Transverse colon (tissue), 4 donors: ENCODE measurements around the gene CCL5. TPM values are rescaled to one million over a fixed set of nuclear protein-coding genes. Genes with fewer than 3 reads are reported as not detected.

Experiments
- DNase-seq: peaks from one replicate; pipeline ENCODE4 v3.0.0-alpha.2; 2019
- H3K27ac ChIP-seq, 4 donors: fragments of 200-600 bp; sonication (generic); 2 replicates each; pipeline ENCODE4 v1.5.1; 2016 to 2018; ENCODE audit warnings: inconsistent platforms in 4 of 4
- H3K27me3 ChIP-seq: fragments of 200-600 bp; sonication (generic); 2 replicates; pipeline ENCODE4 v1.5.1; 2017; ENCODE audit warnings: inconsistent platforms
- H3K36me3 ChIP-seq, 4 donors: fragments of 200-600 bp; sonication (generic); 2 replicates each; pipeline ENCODE4 v1.5.1; 2017 to 2019; ENCODE audit warnings: inconsistent platforms in 4 of 4
- H3K4me1 ChIP-seq, 4 donors: fragments of 200-600 bp; sonication (generic); 2 replicates each; pipeline ENCODE4 v1.5.1; 2017 to 2020; ENCODE audit warnings: inconsistent platforms in 4 of 4
- H3K4me3 ChIP-seq, 4 donors: fragments of 200-600 bp; sonication (generic); 1 replicate in 1 of 4; 2 replicates in 3 of 4; pipeline versions ENCODE4 v1.5.1 to v1.6.1; 2017 to 2019; ENCODE audit warnings: inconsistent platforms in 4 of 4
- H3K9me3 ChIP-seq, 2 donors: fragments of 200-600 bp; sonication (generic); 2 replicates each; pipeline ENCODE4 v1.5.1; 2017 to 2019; ENCODE audit warnings: inconsistent platforms in 2 of 2
- CTCF ChIP-seq, 5 experiments: fragments of 200-600 bp in 3 of 5; fragments of 450-650 bp in 2 of 5; sonication (generic) in 3 of 5; IDR thresholded peaks; 1 replicate in 2 of 5; 2 replicates in 3 of 5; pipeline ENCODE4 v1.5.1; 2016 to 2017; ENCODE audit warnings: antibody characterized with exemption in 5 of 5, inconsistent platforms in 3 of 5, mild to moderate bottlenecking in 2 of 5, moderate library complexity in 1 of 5
- EP300 ChIP-seq: sonication (generic); formaldehyde crosslinking; IDR thresholded peaks from one replicate; pipeline ENCODE4 v1.6.1; 2017; ENCODE audit warnings: antibody characterized with exemption, low read depth
- POLR2A ChIP-seq: fragments of 450-650 bp; IDR thresholded peaks from one replicate; pipeline ENCODE4 v1.6.1; 2016; ENCODE audit warnings: antibody characterized with exemption, mild to moderate bottlenecking, moderate library complexity
- POLR2AphosphoS5 ChIP-seq, 3 donors: sonication (generic); formaldehyde crosslinking; IDR thresholded peaks; one replicate each; pipeline ENCODE4 v1.6.1; 2016; ENCODE audit warnings: antibody characterized with exemption in 3 of 3
- WGBS, 2 donors: methylation state at CpG; one replicate each; pipeline ENCODE4 v1.1.5; 2018; ENCODE audit warnings: low coverage in 1 of 2; 5-methylcytosine and 5-hydroxymethylcytosine counted together
- in situ Hi-C, 4 donors: fragments of 200-750 bp; cut with MboI; loops; one replicate each; pipeline versions ENCODE4 v1.15.0 to v1.15.1; 2017; ENCODE audit warnings: low sequenced_read_pairs in 3 of 4, low pct_ligation_motif_present in 1 of 4, low pct_unique_long_range_greater_than_20kb in 1 of 4
- intact Hi-C: fragments of 100-400 bp; cut with DNase I; formaldehyde crosslinking; loops from one replicate; pipeline ENCODE4 v1.15.1; 2023; ENCODE audit warnings: low total_unique reads
- total RNA-seq, 4 donors: library from RNA; depleted of rRNA; stranded (reverse); fragments of >200 nt; gene quantifications; one replicate each; pipeline ENCODE4 v1.1.0, GENCODE V29; 2016

Gene CCL5
- total RNA-seq, 4 donors from 2014 or later: 1.8 to 12.8 (median 6.2) TPM

GRCh38 chr17:35913609-35914008 lies 33.4 kb upstream of the CCL5 start:
- TF ChIP-seq CTCF (IDR thresholded peaks at IDR 0.05) (no peak), POLR2A (no peak), EP300 (no peak), POLR2AphosphoS5 (IDR thresholded peaks at IDR 0.05) (no peak)
- 86% methylated on average over 4 of the region's 4 CpGs; no CpG with 5 or more reads in 1 of the 2 donors for WGBS, 2 donors
- Histone ChIP-seq H3K27ac (no peak overlapping the region), H3K9me3 (no peaks in the 10 kb centered on the region), H3K4me3 (no peak overlapping the region), H3K36me3 (no peaks in the 10 kb centered on the region), H3K27me3 (no peaks in the 10 kb centered on the region), H3K4me1 (no peaks in the 10 kb centered on the region)
- in situ Hi-C loops: no loop called here
- DNase-seq: no peak
- intact Hi-C loops: no loop called here

DNA sequence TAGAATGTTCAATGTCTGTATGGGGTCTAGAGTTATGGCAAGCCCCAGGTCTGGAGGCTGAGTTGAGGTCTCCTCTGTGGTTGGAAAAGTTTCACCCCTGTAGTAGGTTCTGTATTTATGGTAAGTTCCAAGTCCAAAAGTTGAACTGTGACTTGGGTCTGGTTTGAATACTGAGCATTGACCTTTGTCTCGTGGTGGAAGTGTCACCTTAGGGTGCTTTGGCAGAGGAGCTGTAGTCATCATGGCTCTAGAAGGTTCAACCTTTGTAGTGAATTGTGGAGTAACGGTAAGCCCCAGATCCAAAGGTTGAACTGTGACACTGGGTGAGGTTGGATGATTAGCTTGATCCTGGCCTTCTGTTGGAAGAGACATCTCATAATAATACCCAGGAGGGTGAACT lies 32.8 kb upstream of the CCL5 start:
- Histone ChIP-seq H3K27ac (no peak overlapping the region), H3K27me3 (no peaks in the 10 kb centered on the region), H3K9me3 (no peaks in the 10 kb centered on the region), H3K36me3 (no peaks in the 10 kb centered on the region), H3K4me1 (no peaks in the 10 kb centered on the region), H3K4me3 (no peak overlapping the region)
- WGBS, 2 donors: 92% methylated on average over 2 of the region's 2 CpGs; no CpG with 5 or more reads in 1 of the 2 donors
- intact Hi-C loops: no loop called here
- DNase-seq: no peak
- in situ Hi-C loops: no loop called here
- no peak for TF ChIP-seq POLR2AphosphoS5 (IDR thresholded peaks at IDR 0.05)
- TF ChIP-seq POLR2A: no peak
- no peak for TF ChIP-seq CTCF (IDR thresholded peaks at IDR 0.05)
- no peak for TF ChIP-seq EP300

GRCh38 chr17:35912339-35912912 lies 32.3 kb upstream of the CCL5 start:
- no peak overlapping the region for H3K4me3 ChIP-seq
- H3K9me3 ChIP-seq: no peaks in the 10 kb centered on the region
- in situ Hi-C loops (no loop called here), intact Hi-C loops (no loop called here)
- H3K27me3 ChIP-seq: no peaks in the 10 kb centered on the region
- no peaks in the 10 kb centered on the region for H3K36me3 ChIP-seq
- no peak for DNase-seq
- no peaks in the 10 kb centered on the region for H3K4me1 ChIP-seq
- TF ChIP-seq CTCF (IDR thresholded peaks at IDR 0.05): no peak
- no peak for TF ChIP-seq POLR2AphosphoS5 (IDR thresholded peaks at IDR 0.05)
- no peak for TF ChIP-seq POLR2A
- TF ChIP-seq EP300: no peak
- no peak overlapping the region for H3K27ac ChIP-seq
- 89 to 98% methylated on average over 3 of the region's 3 CpGs for WGBS, 2 donors

DNA sequence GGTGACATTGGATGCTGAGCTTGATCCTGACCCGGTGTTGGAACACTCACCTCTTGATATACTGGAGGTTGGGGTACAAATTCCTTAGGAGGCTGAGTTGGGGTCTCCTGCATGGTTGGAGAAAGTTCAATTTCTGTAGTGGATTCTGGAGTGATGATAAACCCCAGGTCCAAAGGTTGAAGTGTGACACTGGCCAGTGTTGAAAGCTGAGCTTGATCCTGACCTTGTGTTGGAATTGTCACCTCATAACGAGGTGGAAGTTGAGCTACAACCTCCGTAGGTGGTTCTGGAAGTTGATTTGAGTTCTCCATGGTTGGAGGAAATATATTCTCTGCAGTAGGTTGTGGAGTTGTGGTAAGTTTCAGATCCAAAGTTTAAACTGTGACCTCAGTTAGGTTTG lies 29.2 kb upstream of the CCL5 start:
- H3K36me3 ChIP-seq: no peaks in the 10 kb centered on the region
- no peak for DNase-seq
- no peak overlapping the region for H3K27ac ChIP-seq
- no peaks in the 10 kb centered on the region for H3K4me1 ChIP-seq
- H3K27me3 ChIP-seq: no peaks in the 10 kb centered on the region
- no peak overlapping the region for H3K4me3 ChIP-seq
- H3K9me3 ChIP-seq: no peaks in the 10 kb centered on the region
- in situ Hi-C loops: no loop called here
- intact Hi-C loops: no loop called here
- no peak for TF ChIP-seq POLR2A
- no peak for TF ChIP-seq POLR2AphosphoS5 (IDR thresholded peaks at IDR 0.05)
- TF ChIP-seq CTCF (IDR thresholded peaks at IDR 0.05): no peak
- TF ChIP-seq EP300: no peak
- 85% methylated on average over 3 of the region's 3 CpGs; no CpG with 5 or more reads in 1 of the 2 donors for WGBS, 2 donors
